Hepatic stellate cell (primary cell): ENCODE data around the gene UBE2J2.

Experiments
- DNase-seq: peaks from one replicate; pipeline ENCODE4 v3.0.0; 2011; ENCODE audit warnings: low spot score

Gene UBE2J2

GRCh38 chr1:1295154-1295923 lies 21.7 kb upstream of the UBE2J2 start:
- no peak for DNase-seq

DNA sequence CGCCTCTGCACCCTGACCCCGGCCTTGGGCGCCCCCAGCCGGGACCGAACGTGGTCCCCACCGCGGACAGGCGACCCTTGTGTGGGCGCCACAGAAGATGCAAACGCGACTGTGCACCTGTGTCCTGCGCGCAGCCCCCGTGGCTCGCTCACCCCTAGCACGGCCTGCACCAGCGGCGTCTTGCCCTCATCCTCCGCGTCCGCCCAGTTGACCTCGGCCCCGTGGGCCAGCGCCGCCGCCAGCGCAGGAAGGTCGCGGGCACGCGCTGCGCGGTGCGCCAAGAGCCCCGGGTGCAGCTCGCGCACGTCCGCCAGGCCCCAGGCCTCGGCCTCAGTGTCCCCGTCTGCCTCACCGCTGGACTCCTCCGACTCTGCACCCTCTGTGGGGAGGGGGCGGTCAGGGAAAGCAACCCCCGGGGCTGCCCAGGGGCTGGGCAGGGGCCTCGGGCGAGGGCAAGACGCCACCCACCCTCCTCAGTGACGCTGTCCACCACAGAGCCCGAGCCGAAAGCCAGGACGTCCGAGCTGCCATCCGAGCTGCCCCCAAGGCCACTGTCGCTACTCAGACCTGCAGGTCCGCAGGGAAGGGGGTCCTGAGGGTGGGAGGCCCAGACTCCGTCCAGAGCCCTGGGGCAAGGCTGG lies 20.7 kb upstream of the UBE2J2 start:
- no peak for DNase-seq

DNA sequence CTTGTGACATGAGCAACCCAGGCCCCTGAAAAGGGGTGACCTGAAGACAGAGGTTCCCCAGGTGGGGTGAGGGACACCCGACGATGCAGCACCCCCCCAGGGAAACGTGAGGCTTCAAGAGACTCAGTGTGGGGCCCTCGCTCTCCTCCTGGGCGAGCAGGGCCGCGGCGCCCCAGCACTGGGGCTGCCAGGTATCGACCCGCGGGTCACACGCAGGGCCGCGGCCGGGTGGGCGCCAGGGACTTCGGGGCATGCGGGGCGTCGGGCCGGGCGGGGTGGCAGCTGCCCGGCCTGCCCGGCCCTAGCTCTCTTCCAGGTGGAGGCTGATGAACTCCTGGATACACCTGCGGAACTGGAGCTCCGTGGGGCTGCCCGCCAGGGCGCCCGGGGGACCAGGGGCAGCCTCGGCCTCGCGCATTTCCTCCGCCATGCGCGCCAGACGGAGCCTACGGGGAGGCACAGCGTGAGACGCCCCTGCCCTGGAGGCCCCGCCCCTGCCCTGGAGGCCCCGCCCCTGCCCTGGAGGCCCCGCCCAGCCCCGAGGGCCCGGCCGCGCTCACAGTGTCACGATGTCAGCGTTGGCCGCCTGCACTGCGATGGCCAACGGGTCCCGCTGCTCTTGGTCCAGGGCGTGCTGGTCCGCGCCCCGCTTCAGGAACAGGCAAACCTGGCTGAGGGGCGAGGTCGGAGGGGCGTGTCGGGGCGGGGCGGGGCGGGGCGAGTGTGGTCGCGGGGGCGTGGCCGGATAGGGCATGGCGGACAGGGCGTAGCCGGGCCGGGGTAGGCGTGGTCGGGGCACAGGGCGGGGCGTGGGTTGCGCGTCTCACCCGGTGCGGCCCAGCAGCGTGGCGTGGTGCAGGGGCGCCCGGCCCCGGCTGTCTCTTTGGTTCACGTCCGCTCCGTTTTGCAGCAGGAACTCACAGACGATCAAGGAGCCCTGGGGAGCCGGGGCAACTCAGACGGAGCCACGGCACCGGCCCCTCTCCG lies 19.9 kb upstream of the UBE2J2 start:
- DNase-seq, result no peak

- DNase-seq, result no peak
These were observed 19.2 kb upstream of the UBE2J2 start for GRCh38 chr1:1292851-1293250.

DNA sequence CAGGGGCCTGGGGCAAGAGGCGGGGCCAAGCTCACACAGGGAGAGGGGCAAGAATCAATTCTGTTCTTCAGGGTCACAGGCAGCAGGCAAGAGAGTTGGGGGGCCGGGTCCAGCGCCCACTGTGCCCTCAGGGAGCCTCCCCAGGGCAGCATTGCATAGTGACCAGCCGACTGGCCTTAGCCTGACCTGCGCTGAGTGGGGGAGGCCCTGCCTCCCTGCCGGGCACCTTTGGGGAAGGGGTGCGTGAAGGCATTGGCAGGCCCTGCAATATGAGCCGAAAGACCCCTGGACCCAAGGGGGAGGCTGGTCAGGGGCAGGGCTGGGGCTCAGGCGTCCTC lies 18.8 kb upstream of the UBE2J2 start:
- no peak for DNase-seq

- peak; percentile 64 for DNase-seq
These were observed 18.1 kb upstream of the UBE2J2 start for GRCh38 chr1:1291548-1292441.

DNA sequence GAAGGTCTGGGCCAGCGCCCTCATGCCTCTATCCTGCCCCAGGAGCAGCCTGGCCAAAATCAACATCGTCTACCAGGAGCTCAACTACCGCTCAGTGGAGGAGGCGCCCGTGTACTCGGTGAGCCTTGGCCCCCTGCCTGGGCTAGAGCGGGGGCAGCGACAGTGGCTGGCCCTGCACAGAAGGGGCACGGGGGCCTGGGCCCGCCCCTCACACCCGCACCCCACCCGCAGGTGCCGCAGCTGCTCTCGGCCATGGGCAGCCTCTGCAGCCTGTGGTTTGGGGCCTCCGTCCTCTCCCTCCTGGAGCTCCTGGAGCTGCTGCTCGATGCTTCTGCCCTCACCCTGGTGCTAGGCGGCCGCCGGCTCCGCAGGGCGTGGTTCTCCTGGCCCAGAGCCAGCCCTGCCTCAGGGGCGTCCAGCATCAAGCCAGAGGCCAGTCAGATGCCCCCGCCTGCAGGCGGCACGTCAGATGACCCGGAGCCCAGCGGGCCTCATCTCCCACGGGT lies 17.4 kb upstream of the UBE2J2 start:
- DNase-seq, result no peak

DNA sequence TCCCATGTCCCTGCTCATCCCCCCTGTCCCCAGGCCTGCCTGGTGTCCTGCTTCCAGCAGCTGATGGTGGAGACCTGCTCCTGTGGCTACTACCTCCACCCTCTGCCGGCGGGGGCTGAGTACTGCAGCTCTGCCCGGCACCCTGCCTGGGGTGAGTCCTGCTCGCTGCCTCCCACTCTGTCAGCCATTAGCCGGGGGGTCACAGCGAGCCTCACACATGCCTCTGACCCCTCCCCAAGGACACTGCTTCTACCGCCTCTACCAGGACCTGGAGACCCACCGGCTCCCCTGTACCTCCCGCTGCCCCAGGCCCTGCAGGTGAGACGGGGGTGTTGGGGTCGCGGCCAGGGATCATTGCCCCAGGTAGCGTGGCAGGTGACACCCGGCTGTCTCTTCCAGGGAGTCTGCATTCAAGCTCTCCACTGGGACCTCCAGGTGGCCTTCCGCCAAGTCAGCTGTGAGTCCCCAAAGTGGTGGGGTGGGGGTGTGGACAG lies 16.6 kb upstream of the UBE2J2 start:
- peak; percentile 92 for DNase-seq

- no peak for DNase-seq
These were observed 13.8 kb upstream of the UBE2J2 start for GRCh38 chr1:1287288-1288110.

DNA sequence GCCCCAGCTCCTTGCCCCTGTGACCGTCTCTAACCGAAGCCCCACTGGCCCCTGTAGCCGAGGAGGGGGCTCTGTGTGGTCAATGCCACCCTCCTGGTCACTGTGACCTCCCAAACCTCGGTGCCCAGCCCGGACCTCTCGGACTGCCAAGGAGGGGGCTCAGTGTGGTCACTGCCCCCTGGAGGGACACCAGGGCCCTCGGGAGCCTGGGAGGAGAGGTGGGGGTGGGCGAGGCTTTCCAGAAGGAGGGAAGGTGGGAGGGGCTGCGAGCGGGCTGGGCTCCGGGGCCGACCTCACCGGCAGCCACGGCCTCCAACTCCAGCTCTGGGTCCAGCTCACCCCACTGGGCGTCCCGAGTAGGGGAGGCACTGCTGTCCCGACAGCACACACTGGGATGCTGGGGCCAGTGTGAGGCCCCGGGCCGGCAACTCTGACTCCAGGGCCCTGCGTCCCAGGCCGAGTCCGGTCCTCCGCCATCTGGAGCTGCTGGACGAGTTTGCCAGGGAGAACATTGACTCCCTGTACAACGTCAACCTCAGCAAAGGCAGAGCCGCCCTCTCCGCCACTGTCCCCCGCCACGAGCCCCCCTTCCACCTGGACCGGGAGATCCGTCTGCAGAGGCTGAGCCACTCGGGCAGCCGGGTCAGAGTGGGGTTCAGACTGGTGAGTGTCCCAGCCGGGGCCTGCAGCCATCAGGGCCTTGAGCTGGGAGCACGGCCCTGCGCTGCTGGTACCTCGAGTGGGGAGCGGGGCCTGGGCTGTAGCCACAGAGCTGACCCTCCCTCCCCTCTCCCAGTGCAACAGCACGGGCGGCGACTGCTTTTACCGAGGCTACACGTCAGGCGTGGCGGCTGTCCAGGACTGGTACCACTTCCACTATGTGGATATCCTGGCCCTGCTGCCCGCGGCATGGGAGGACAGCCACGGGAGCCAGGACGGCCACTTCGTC lies 12.9 kb upstream of the UBE2J2 start:
- DNase-seq, result no peak

GRCh38 chr1:1285611-1286311 lies 12.1 kb upstream of the UBE2J2 start:
- no peak for DNase-seq

DNA sequence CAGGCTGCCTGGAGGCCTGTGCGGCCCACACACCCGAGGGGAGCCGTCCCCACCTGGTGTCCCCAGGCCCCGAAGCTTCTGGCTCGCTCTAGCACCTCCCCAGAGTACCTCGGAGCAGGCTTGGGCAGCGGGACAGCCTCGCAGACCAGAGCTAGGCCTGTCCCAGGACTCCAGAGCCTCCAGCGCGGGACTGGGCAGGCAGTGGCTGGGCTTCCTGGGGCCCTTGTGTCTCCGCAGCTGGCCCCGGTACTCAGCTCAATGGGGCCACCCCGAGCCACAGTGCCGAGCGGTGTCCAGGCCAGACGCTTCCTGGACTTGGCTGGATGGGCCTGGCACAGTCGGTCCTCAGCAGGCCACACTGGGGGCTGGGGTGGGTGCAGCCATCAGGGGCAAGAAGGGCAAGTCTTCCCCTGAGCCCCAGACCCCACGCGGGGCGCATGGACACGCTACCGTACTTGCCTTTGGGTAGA lies 11.5 kb upstream of the UBE2J2 start:
- no peak for DNase-seq

DNA sequence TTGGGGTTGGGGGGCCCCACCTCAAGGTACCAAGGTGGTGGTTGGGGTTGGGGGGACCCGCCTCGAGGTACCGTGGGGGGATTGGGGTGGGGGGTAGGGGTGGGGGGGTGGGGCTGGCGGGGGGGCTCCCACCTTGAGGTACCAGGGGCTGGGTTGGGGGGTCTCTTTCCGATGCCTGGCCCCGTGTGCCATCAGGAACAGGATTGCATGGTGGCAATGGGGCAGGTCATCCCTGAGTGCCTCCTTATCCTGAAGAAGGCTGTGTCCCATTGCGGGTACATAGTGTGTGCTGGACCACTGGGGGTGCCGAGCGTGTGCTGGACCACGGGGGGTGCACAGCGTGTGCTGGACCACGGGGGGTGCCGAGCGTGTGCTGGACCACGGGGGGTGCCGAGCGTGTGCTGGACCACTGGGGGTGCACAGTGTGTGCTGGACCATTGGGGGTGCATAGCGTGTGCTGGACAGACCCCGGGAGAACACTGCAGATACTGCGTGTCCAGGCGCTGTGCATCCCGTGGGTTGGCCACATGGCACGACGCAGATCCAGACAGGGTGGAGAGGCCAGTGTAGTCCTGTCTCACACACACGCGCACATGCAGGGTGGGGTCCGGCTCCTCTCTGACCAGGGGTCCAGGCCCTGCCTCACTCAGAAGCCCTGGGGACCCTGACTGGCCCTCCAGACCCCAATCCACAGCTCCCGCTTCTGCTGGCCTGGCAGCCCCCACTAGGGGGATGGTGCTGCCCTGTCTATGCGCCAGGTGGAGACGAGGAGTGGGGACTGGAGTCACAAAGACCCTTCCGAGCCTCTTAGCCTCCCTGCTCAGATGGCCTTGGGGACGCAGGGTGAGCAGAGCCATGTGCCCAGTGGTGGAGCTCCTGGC lies 10.8 kb upstream of the UBE2J2 start:
- DNase-seq, result no peak

DNA sequence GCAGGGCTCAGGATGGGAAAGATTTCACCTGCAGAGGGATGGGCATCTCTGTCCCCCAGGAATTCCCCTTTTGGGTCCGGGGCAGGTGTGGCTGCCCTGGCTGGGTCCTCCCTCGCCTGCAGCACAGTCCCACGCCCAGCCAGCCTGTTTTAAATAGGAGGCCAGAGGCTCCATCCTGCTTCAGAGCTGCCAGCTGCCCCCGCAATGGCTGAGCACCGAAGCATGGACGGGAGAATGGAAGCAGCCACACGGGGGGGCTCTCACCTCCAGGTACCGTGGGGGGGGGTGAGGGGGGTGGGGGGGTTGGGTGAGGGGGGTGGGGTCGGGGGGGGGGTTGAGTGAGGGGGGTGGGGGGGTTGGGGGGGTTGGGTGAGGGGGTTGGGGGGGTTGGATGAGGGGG lies 10.2 kb upstream of the UBE2J2 start:
- DNase-seq, result peak; percentile 70

- no peak for DNase-seq
These were observed 9.3 kb upstream of the UBE2J2 start for GRCh38 chr1:1282998-1283397.

GRCh38 chr1:1281533-1282321 lies 8.1 kb upstream of the UBE2J2 start:
- DNase-seq, result peak; percentile 88
